HFFc6 (cell line): ENCODE measurements around the gene APOL4. TPM values are rescaled to one million over a fixed set of nuclear protein-coding genes. Genes with fewer than 3 reads are reported as not detected.
"Not testable (repeated sequence)": the region's sequence is repeated elsewhere in the genome, so short reads cannot be mapped to it uniquely, and the experiment has no call there.

Experiments
- DNase-seq: peaks from one replicate; pipeline ENCODE4 v3.0.0-alpha.2; 2018
- H3K27ac Mint-ChIP-seq: 2 replicates; pipeline ENCODE4 v1.8.0; 2020; ENCODE audit warnings: mild to moderate bottlenecking, mixed read lengths
- H3K27me3 Mint-ChIP-seq: 2 replicates; pipeline ENCODE4 v1.8.0; 2021; ENCODE audit warnings: mild to moderate bottlenecking, moderate library complexity, mixed read lengths; ENCODE audit not compliant: insufficient read depth
- H3K36me3 Mint-ChIP-seq: 2 replicates; pipeline ENCODE4 v1.8.0; 2021; ENCODE audit warnings: low read depth, mixed read lengths
- H3K4me1 Mint-ChIP-seq: 2 replicates; pipeline ENCODE4 v1.8.0; 2020; ENCODE audit warnings: low read depth, mixed read lengths
- H3K4me3 Mint-ChIP-seq: 2 replicates; pipeline ENCODE4 v1.8.0; 2020; ENCODE audit warnings: mild to moderate bottlenecking, moderate library complexity, mixed read lengths
- H3K9me3 Mint-ChIP-seq: 2 replicates; pipeline ENCODE4 v1.8.0; 2020; ENCODE audit warnings: mild to moderate bottlenecking, mixed read lengths
- total RNA-seq, 6 experiments: library from RNA; stranded (reverse); fragmentation: NEBNext Ultra II Directional; extraction: Animal tissue kit (Norgen Biotek cat#: 25700); gene quantifications; 2 replicates in 1 of 6; 3 replicates in 5 of 6; pipeline ENCODE4 v1.2.3, GENCODE V29; 2021
- TF ChIP-seq, protein P1 (sequence below): fragments of 200-600 bp; sonication (generic); IDR thresholded peaks from 2 replicates; pipeline ENCODE4 v1.5.0; 2021; ENCODE audit warnings: antibody characterized with exemption, mild to moderate bottlenecking

Gene APOL4
- total RNA-seq, 6 experiments from 2014 or later, result not detected

DNA sequence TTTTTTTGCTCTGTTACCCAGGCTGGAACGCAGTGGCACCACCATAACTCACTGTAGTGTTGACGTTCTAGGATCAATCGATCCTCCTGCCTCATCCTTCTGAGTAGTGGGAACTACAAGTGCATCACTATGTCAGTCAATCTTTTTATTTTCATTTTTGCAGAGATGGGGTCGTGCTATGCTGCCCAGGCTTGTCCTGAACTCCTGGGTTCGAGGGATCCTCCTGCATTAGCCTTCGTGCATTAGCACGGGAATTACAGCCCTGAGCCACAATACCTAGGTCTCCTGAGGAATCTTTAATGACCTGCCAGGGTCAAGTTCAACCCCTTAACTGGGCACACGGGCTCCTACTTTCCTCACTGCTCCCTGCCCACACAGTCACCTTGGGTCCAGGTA, 45.5 kb downstream of the APOL4 start:
- peaks cover 8% of the 10 kb centered on the region; the same call in 1 of the 2 replicates for H3K36me3 Mint-ChIP-seq
- H3K9me3 Mint-ChIP-seq, result peaks cover 7% of the 10 kb centered on the region; the same call in 1 of the 2 replicates
- peak overlapping the region; percentile 98 for H3K27ac Mint-ChIP-seq
- peak overlapping the region; percentile 87 for H3K4me3 Mint-ChIP-seq
- TF ChIP-seq, protein P1, sequence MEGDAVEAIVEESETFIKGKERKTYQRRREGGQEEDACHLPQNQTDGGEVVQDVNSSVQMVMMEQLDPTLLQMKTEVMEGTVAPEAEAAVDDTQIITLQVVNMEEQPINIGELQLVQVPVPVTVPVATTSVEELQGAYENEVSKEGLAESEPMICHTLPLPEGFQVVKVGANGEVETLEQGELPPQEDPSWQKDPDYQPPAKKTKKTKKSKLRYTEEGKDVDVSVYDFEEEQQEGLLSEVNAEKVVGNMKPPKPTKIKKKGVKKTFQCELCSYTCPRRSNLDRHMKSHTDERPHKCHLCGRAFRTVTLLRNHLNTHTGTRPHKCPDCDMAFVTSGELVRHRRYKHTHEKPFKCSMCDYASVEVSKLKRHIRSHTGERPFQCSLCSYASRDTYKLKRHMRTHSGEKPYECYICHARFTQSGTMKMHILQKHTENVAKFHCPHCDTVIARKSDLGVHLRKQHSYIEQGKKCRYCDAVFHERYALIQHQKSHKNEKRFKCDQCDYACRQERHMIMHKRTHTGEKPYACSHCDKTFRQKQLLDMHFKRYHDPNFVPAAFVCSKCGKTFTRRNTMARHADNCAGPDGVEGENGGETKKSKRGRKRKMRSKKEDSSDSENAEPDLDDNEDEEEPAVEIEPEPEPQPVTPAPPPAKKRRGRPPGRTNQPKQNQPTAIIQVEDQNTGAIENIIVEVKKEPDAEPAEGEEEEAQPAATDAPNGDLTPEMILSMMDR, result no peak
- DNase-seq, result no peak
- peaks cover 3% of the 10 kb centered on the region for H3K27me3 Mint-ChIP-seq
- H3K4me1 Mint-ChIP-seq, result peaks cover 35% of the 10 kb centered on the region

DNA sequence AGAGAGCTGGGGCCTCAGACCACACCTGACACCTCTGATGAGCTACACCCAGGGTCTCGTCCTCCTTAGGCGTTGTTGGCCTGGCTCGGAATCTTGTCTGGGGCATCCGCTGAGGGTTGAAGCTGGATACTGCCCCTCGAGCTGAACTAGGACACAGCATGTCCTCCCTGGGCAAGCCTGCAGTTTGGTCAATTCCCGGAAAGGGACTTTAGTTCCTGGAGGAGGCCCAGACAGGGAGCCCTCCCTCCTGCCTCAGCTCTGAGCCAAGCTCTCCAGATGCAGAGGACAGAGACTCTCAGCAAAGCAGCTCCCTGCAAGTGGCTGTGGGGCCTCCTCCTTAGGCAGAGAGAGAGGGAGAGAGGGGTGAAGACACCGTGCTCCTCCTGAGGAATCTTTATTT, 45.9 kb downstream of the APOL4 start:
- Mint-ChIP-seq H3K9me3 (peaks cover 7% of the 10 kb centered on the region; the same call in 1 of the 2 replicates), H3K36me3 (peaks cover 8% of the 10 kb centered on the region; the same call in 1 of the 2 replicates), H3K4me1 (peaks cover 40% of the 10 kb centered on the region), H3K4me3 (peak overlapping the region; percentile 87; the same call in 1 of the 2 replicates), H3K27me3 (peaks cover 3% of the 10 kb centered on the region), H3K27ac (peak overlapping the region; percentile 20)
- no peak for DNase-seq
- TF ChIP-seq, protein P1, result no peak

- Mint-ChIP-seq H3K9me3 (peaks cover 7% of the 10 kb centered on the region; the same call in 1 of the 2 replicates), H3K27me3 (peaks cover 8% of the 10 kb centered on the region), H3K27ac (no peak overlapping the region), H3K4me3 (no peak overlapping the region), H3K36me3 (peaks cover 8% of the 10 kb centered on the region; the same call in 1 of the 2 replicates), H3K4me1 (peaks cover 40% of the 10 kb centered on the region)
- no peak for DNase-seq
- TF ChIP-seq, protein P1, result no peak
These were observed 47.1 kb downstream of the APOL4 start for GRCh38 chr22:36154423-36154945.

DNA sequence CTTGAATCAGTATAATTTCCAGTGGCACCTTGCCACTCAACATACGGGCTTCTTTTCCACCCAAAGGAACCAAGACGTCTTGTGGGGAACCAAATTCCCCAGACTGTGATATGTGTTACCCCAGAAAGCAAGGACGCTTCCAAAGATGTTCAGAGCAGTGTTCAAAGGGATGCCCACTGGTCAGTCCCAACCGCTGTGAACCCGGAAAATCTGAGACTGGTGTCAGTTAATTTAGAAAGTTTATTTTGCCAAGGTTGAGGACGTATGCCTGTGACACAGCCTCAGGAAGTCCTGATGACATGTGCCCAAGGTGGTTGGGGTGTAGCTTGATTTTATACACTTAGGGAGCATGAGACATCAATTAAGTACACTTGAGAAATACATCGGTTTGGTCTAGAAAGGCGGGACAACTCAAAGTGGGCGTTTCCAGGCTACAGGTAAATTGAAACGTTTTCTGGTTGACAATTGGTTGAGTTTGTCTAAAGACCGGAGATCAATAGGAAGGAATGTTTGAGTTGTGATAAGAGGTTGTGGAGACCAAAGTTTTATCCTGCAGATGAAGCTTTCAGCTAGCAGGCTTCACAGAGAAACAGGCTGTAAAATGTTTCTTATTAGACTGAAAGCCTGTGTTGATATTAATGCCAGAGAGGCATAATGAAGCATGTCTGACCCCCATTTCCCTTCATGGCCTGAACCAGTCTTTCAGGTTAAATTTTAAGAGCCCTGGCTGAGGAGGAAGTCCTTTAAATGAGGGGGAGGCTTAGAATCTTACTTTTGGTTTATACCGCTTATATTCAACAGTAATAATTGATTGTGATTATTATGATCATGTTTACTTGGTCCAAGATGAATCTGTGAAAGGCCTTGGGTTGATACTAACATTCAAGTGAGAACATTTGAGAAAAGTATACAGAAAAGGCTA, 47.8 kb downstream of the APOL4 start:
- no peak overlapping the region for H3K4me3 Mint-ChIP-seq
- H3K27me3 Mint-ChIP-seq, result peaks cover 8% of the 10 kb centered on the region
- peaks cover 8% of the 10 kb centered on the region; the same call in 1 of the 2 replicates for H3K36me3 Mint-ChIP-seq
- peaks cover 40% of the 10 kb centered on the region for H3K4me1 Mint-ChIP-seq
- H3K9me3 Mint-ChIP-seq, result peaks cover 7% of the 10 kb centered on the region; the same call in 1 of the 2 replicates
- TF ChIP-seq, protein P1, result no peak
- no peak for DNase-seq
- no peak overlapping the region for H3K27ac Mint-ChIP-seq

GRCh38 chr22:36152821-36153220, 48.8 kb downstream of the APOL4 start:
- H3K27ac Mint-ChIP-seq, result not testable (repeated sequence)

GRCh38 chr22:36152088-36152487, 49.5 kb downstream of the APOL4 start:
- no peak for DNase-seq
- no peak overlapping the region for H3K4me3 Mint-ChIP-seq
- TF ChIP-seq, protein P1, result no peak
- H3K27ac Mint-ChIP-seq, result no peak overlapping the region
- peaks cover 8% of the 10 kb centered on the region; the same call in 1 of the 2 replicates for H3K36me3 Mint-ChIP-seq
- H3K27me3 Mint-ChIP-seq, result peaks cover 10% of the 10 kb centered on the region
- H3K4me1 Mint-ChIP-seq, result peaks cover 34% of the 10 kb centered on the region
- peaks cover 7% of the 10 kb centered on the region; the same call in 1 of the 2 replicates for H3K9me3 Mint-ChIP-seq

More at GRCh38 chr22:36152821-36153220, 48.8 kb downstream of the APOL4 start:
- not testable (repeated sequence) for H3K4me3 Mint-ChIP-seq, H3K27me3 Mint-ChIP-seq, DNase-seq, H3K9me3 Mint-ChIP-seq, H3K36me3 Mint-ChIP-seq
- H3K4me1 Mint-ChIP-seq, result peaks cover 40% of the 10 kb centered on the region
